Panc1 (cell line): ENCODE results near the gene CNOT11. TPM values are rescaled to one million over a fixed set of nuclear protein-coding genes. Genes with fewer than 3 reads are reported as not detected.
A peak's percentile ranks its signal among the peaks of the same experiment; 100 is the strongest.
"Not testable (repeated sequence)": the region's sequence is repeated elsewhere in the genome, so short reads cannot be mapped to it uniquely, and the experiment has no call there.

Source experiments
- ATAC-seq: fragments of 200-7000 bp; cut with Tn5 transposase; 2 replicates; pipeline ENCODE4 v1.9.1; 2020; ENCODE audit warnings: mild to moderate bottlenecking, moderate library complexity
- BruUV-seq: library from RNA; stranded (reverse); fragments of 400-500 nt; replicated peaks from 2 replicates; lab custom pipeline; 2021; lab: Mats Ljungman, UMichigan
- CTCF ChIA-PET: fragments of 300-600 bp; sonication (Branson Sonifier 250); formaldehyde crosslinking; loops from one replicate; lab custom pipeline; 2022; ENCODE audit warnings: antibody characterized with exemption; lab: Charles Lee
- POLR2A ChIA-PET: fragments of 300-600 bp; sonication (Branson Sonifier 250); formaldehyde crosslinking; loops from one replicate; lab custom pipeline; 2022; ENCODE audit warnings: antibody characterized with exemption; lab: Charles Lee
- DNase-seq: peaks from one replicate; pipeline ENCODE4 v3.0.0-alpha.2; 2010; ENCODE audit warnings: low read depth, low spot score
- H3K27ac ChIP-seq: 2 replicates; pipeline ENCODE4 v1.5.1; 2011; ENCODE audit warnings: mild to moderate bottlenecking, low read length, inconsistent platforms
- H3K27me3 ChIP-seq: fragments of 200-500 bp; sonication (Bioruptor generic); 2 replicates; pipeline ENCODE4 v1.6.0; 2014; ENCODE audit warnings: low read length, inconsistent platforms; ENCODE audit not compliant: control insufficient read depth, insufficient read depth
- H3K36me3 ChIP-seq: fragments of 200-500 bp; sonication (Bioruptor generic); 2 replicates; pipeline ENCODE4 v1.5.1; 2014; ENCODE audit warnings: inconsistent platforms, mild to moderate bottlenecking, low read length, moderate library complexity; ENCODE audit not compliant: control insufficient read depth, insufficient read depth
- H3K4me1 ChIP-seq: 2 replicates; pipeline ENCODE4 v1.5.1; 2011; ENCODE audit warnings: inconsistent platforms, mild to moderate bottlenecking, low read length, moderate library complexity; ENCODE audit not compliant: control insufficient read depth, insufficient read depth
- H3K4me3 ChIP-seq, 2 experiments: 2 replicates each; pipeline ENCODE4 v1.5.1; 2011 to 2012; ENCODE audit warnings: low read depth in 2 of 2, low read length in 2 of 2, mild to moderate bottlenecking in 2 of 2, inconsistent platforms in 1 of 2, moderate library complexity in 1 of 2
- H3K9me3 ChIP-seq: fragments of 200-500 bp; sonication (Bioruptor generic); 2 replicates; pipeline ENCODE4 v1.5.1; 2014; ENCODE audit warnings: low read depth, mild to moderate bottlenecking, inconsistent platforms, low read length, moderate library complexity; ENCODE audit not compliant: control insufficient read depth, insufficient read depth
- CTCF ChIP-seq: fragments of 450-650 bp; IDR thresholded peaks from 2 replicates; pipeline ENCODE4 v1.5.1; 2017; ENCODE audit warnings: mild to moderate bottlenecking
- POLR2AphosphoS5 ChIP-seq: IDR thresholded peaks from 2 replicates; pipeline ENCODE4 v1.6.1; 2012; ENCODE audit warnings: mild to moderate bottlenecking, low read depth, low read length, moderate library complexity
- REST ChIP-seq, 2 experiments: IDR thresholded peaks; 2 replicates each; pipeline ENCODE4 v1.6.1; 2011 to 2012; ENCODE audit warnings: low read depth in 2 of 2, control low read depth in 1 of 2, low read length in 1 of 2, mild to moderate bottlenecking in 1 of 2, moderate library complexity in 1 of 2; ENCODE audit not compliant: insufficient read depth in 1 of 2
- SIN3A ChIP-seq: IDR thresholded peaks from 2 replicates; pipeline ENCODE4 v1.6.1; 2012; ENCODE audit warnings: low read depth, mild to moderate bottlenecking, low read length, moderate library complexity, borderline replicate concordance; ENCODE audit not compliant: insufficient read depth
- TCF7L2 ChIP-seq: IDR thresholded peaks from 2 replicates; pipeline ENCODE4 v1.6.1; 2011; ENCODE audit warnings: mild to moderate bottlenecking, low read depth, low read length, inconsistent platforms
- in situ Hi-C: cut with HindIII; loops from 2 replicates; pipeline ENCODE4 v1.10.0; 2016; ENCODE audit warnings: low sequenced_read_pairs, low pct_unique_long_range_greater_than_20kb
- intact Hi-C: fragments of 100-400 bp; cut with micrococcal nuclease; formaldehyde crosslinking; loops from one replicate; pipeline ENCODE4 v1.10.0; 2022; ENCODE audit not compliant: unreplicated experiment
- total RNA-seq: library from RNA; stranded (reverse); gene quantifications from one replicate; pipeline ENCODE4 v1.2.1, GENCODE V29; 2021; ENCODE audit not compliant: unreplicated experiment

The CNOT11 gene
- total RNA-seq, 1 experiment from 2014 or later, result 58.3 TPM

GRCh38 chr2:101219246-101219645 is 33.4 kb upstream of the CNOT11 start:
- Histone ChIP-seq H3K36me3 (no peaks in the 10 kb centered on the region), H3K27me3 (no peaks in the 10 kb centered on the region), H3K9me3 (no peaks in the 10 kb centered on the region), H3K4me1 (no peaks in the 10 kb centered on the region), H3K4me3 (no peak overlapping the region), H3K27ac (no peak overlapping the region)
- in situ Hi-C loops, result no loop called here
- ChIA-PET CTCF (no interaction called here), POLR2A (no interaction called here)
- DNase-seq, result no peak
- intact Hi-C loops, result no loop called here
- no TSS peak for BruUV-seq
- no peak for TF ChIP-seq TCF7L2
- ATAC-seq, result no peak

- H3K9me3 ChIP-seq, H3K36me3 ChIP-seq, BruUV-seq, ATAC-seq, H3K4me1 ChIP-seq, H3K27me3 ChIP-seq, CTCF ChIA-PET, H3K27ac ChIP-seq, in situ Hi-C loops, H3K4me3 ChIP-seq, intact Hi-C loops, DNase-seq: not testable (repeated sequence)
- POLR2A ChIA-PET, result interaction anchor here (0.6 kb wide), 1 partner anchor 315 kb away, joined by 3 read pairs; no protein-coding TSS in a partner anchor
Observed at GRCh38 chr2:101220091-101220490, 32.6 kb upstream of the CNOT11 start.

- POLR2A ChIA-PET, result no interaction called here
- no TSS peak for BruUV-seq
- DNase-seq (no peak), ATAC-seq (0 out of 2 replicates have a peak, but pooled peaks have one; percentile 27)
- TF ChIP-seq CTCF (no peak), TCF7L2 (no peak), POLR2AphosphoS5 (no peak), REST (IDR thresholded peaks at IDR 0.05; ENCODE audit: insufficient read depth in 1 of 2, low read depth in 2 of 2, low read length in 1 of 2) (no peak), SIN3A (no peak)
- Histone ChIP-seq H3K4me3 (no peak overlapping the region), H3K36me3 (no peaks in the 10 kb centered on the region), H3K9me3 (no peaks in the 10 kb centered on the region), H3K4me1 (no peaks in the 10 kb centered on the region), H3K27ac (no peak overlapping the region), H3K27me3 (no peaks in the 10 kb centered on the region)
- CTCF ChIA-PET, result interaction anchor here (0.6 kb wide), 1 partner anchor 17 kb away, joined by 3 read pairs; no protein-coding TSS in a partner anchor
- in situ Hi-C loops, result no loop called here
- intact Hi-C loops, result no loop called here
Observed at GRCh38 chr2:101223814-101224231, 28.9 kb upstream of the CNOT11 start.
